ENCODE measurements around the gene GRB2. TPM values are rescaled to one million over a fixed set of nuclear protein-coding genes. Genes with fewer than 3 reads are reported as not detected.
"Not testable (repeated sequence)": the region's sequence is repeated elsewhere in the genome, so short reads cannot be mapped to it uniquely, and the experiment has no call there.

Gene GRB2
- total RNA-seq, 1 experiment from 2014 or later = 79.7 TPM

GRCh38 chr17:75371981-75372380 is 33.5 kb downstream of the GRB2 start:
- no TSS peak for BruUV-seq (replicated peaks)
- no peak overlapping the region for H3K27ac Mint-ChIP-seq (ENCODE audit: unreplicated experiment)
- peaks cover 5% of the 10 kb centered on the region for H3K36me3 Mint-ChIP-seq (ENCODE audit: insufficient read depth, unreplicated experiment)
- H3K4me1 Mint-ChIP-seq (ENCODE audit: low read depth, unreplicated experiment) = no peaks in the 10 kb centered on the region
- intact Hi-C loops (cut with micrococcal nuclease; ENCODE audit: unreplicated experiment) = no loop called here
- DNase-seq = no peak
- no peaks in the 10 kb centered on the region for H3K9me3 Mint-ChIP-seq (ENCODE audit: low read depth, unreplicated experiment)
- no peak overlapping the region for H3K4me3 Mint-ChIP-seq (ENCODE audit: low read depth, unreplicated experiment)
- TF ChIP-seq CTCF (IDR thresholded peaks at IDR 0.05; ENCODE audit: unreplicated experiment) = no peak
- CTCF ChIA-PET = no interaction called here
- no peaks in the 10 kb centered on the region for H3K27me3 Mint-ChIP-seq (ENCODE audit: unreplicated experiment)

- no TSS peak for BruUV-seq (replicated peaks)
- no peaks in the 10 kb centered on the region for H3K4me1 Mint-ChIP-seq (ENCODE audit: low read depth, unreplicated experiment)
- intact Hi-C loops (cut with micrococcal nuclease; ENCODE audit: unreplicated experiment) = no loop called here
- peaks cover 5% of the 10 kb centered on the region for H3K36me3 Mint-ChIP-seq (ENCODE audit: insufficient read depth, unreplicated experiment)
- no peak for TF ChIP-seq CTCF (IDR thresholded peaks at IDR 0.05; ENCODE audit: unreplicated experiment)
- no peak overlapping the region for H3K4me3 Mint-ChIP-seq (ENCODE audit: low read depth, unreplicated experiment)
- CTCF ChIA-PET = no interaction called here
- H3K27me3 Mint-ChIP-seq (ENCODE audit: unreplicated experiment) = no peaks in the 10 kb centered on the region
- H3K27ac Mint-ChIP-seq (ENCODE audit: unreplicated experiment) = no peak overlapping the region
- no peak for DNase-seq
- no peaks in the 10 kb centered on the region for H3K9me3 Mint-ChIP-seq (ENCODE audit: low read depth, unreplicated experiment)
Observed at GRCh38 chr17:75371339-75371738, 34.1 kb downstream of the GRB2 start.

GRCh38 chr17:75370286-75370915 is 35.1 kb downstream of the GRB2 start:
- no peak for DNase-seq
- no TSS peak for BruUV-seq (replicated peaks)
- Mint-ChIP-seq H3K4me1 (ENCODE audit: low read depth, unreplicated experiment) (peaks cover 9% of the 10 kb centered on the region), H3K4me3 (ENCODE audit: low read depth, unreplicated experiment) (no peak overlapping the region), H3K27ac (ENCODE audit: unreplicated experiment) (no peak overlapping the region), H3K9me3 (ENCODE audit: low read depth, unreplicated experiment) (no peaks in the 10 kb centered on the region), H3K27me3 (ENCODE audit: unreplicated experiment) (no peaks in the 10 kb centered on the region), H3K36me3 (ENCODE audit: insufficient read depth, unreplicated experiment) (peaks cover 5% of the 10 kb centered on the region)
- intact Hi-C loops (cut with micrococcal nuclease; ENCODE audit: unreplicated experiment) = no loop called here
- TF ChIP-seq CTCF (IDR thresholded peaks at IDR 0.05; ENCODE audit: unreplicated experiment) = no peak
- CTCF ChIA-PET = interaction anchor here (0.9 kb wide), 1 partner anchor 10 kb away, joined by 3 read pairs; no protein-coding TSS in a partner anchor

GRCh38 chr17:75367838-75368789 is 37.4 kb downstream of the GRB2 start:
- H3K27me3 Mint-ChIP-seq (ENCODE audit: unreplicated experiment); H3K4me3 Mint-ChIP-seq (ENCODE audit: low read depth, unreplicated experiment); DNase-seq; BruUV-seq (replicated peaks); H3K9me3 Mint-ChIP-seq (ENCODE audit: low read depth, unreplicated experiment); intact Hi-C loops (cut with micrococcal nuclease; ENCODE audit: unreplicated experiment); H3K27ac Mint-ChIP-seq (ENCODE audit: unreplicated experiment); CTCF ChIA-PET; H3K36me3 Mint-ChIP-seq (ENCODE audit: insufficient read depth, unreplicated experiment): not testable (repeated sequence)
- H3K4me1 Mint-ChIP-seq (ENCODE audit: low read depth, unreplicated experiment) = peaks cover 32% of the 10 kb centered on the region
